ENCODE data around the gene LIX1.
A peak's percentile ranks its signal among the peaks of the same experiment; 100 is the strongest.

Gene LIX1

DNA sequence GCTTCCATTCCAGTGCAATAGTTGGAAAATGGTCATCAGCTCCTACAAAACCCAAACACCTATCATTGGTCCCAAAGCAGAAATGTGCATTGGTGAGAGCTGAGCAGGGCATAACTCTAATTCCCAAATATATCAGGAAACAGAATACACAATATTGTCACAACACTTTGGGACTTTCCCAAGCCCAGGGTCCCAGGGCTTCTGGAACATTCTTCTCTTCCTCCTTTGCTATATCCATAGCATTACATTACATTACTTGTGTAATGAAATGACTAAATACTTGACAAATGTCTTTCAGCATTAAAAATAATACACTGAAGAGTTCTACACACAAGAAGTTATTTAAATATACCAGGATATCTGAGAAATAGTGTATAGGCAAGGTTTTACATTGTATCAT, 45.6 kb downstream of the LIX1 start:
- TF ChIP-seq, protein P1, sequence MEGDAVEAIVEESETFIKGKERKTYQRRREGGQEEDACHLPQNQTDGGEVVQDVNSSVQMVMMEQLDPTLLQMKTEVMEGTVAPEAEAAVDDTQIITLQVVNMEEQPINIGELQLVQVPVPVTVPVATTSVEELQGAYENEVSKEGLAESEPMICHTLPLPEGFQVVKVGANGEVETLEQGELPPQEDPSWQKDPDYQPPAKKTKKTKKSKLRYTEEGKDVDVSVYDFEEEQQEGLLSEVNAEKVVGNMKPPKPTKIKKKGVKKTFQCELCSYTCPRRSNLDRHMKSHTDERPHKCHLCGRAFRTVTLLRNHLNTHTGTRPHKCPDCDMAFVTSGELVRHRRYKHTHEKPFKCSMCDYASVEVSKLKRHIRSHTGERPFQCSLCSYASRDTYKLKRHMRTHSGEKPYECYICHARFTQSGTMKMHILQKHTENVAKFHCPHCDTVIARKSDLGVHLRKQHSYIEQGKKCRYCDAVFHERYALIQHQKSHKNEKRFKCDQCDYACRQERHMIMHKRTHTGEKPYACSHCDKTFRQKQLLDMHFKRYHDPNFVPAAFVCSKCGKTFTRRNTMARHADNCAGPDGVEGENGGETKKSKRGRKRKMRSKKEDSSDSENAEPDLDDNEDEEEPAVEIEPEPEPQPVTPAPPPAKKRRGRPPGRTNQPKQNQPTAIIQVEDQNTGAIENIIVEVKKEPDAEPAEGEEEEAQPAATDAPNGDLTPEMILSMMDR (conservative IDR thresholded peaks at IDR 0.05; ENCODE audit: low read depth, low read length), result no peak
- no peak overlapping the region for H3K4me3 ChIP-seq (ENCODE audit: low read depth, low read length)
- no peak for DNase-seq (ENCODE audit: low read depth)

DNA sequence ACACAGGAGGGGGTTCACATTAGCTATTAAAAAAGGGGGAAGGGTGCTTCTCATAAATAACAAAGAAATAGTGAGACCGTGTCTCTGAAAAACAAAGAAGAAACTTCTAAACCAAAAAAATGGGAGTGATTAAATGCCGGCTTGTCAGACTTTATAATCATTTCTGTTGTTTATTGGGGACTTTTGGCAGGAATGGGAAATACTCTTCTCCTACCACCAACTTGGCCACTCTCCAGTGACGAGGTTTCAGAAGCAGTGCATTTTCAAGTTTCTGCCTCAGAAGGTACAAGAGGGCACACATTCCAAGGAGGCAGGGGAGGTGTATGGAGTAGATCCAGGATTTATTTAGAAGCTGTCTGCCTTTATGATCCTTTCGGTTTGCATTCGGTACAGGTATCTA, 46.2 kb downstream of the LIX1 start:
- peak; percentile 47 for DNase-seq (ENCODE audit: low read depth)
- TF ChIP-seq, protein P1 (conservative IDR thresholded peaks at IDR 0.05; ENCODE audit: low read depth, low read length), result no peak
- H3K4me3 ChIP-seq (ENCODE audit: low read depth, low read length), result no peak overlapping the region

DNA sequence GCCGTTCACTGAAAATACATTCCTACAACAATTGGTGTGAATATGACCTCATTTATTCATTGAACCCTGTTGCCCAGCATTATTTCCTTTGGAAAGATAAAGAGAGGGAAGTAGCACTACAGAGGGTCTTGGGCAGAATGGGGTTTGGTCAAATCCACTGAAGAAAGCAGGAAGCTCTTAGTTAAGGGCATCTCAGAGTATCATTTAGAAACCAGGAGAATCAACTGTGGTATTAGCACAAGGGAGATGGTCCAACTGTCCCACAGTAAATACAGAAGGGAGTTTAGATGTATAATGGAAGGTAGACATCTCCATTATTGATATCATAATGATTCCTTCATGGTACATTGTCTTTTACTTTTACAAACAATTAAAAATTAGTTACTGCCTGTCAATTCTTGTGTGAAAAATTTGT, 47.1 kb downstream of the LIX1 start:
- TF ChIP-seq, protein P1 (conservative IDR thresholded peaks at IDR 0.05; ENCODE audit: low read depth, low read length), result no peak
- H3K4me3 ChIP-seq (ENCODE audit: low read depth, low read length), result no peak overlapping the region
- no peak for DNase-seq (ENCODE audit: low read depth)

DNA sequence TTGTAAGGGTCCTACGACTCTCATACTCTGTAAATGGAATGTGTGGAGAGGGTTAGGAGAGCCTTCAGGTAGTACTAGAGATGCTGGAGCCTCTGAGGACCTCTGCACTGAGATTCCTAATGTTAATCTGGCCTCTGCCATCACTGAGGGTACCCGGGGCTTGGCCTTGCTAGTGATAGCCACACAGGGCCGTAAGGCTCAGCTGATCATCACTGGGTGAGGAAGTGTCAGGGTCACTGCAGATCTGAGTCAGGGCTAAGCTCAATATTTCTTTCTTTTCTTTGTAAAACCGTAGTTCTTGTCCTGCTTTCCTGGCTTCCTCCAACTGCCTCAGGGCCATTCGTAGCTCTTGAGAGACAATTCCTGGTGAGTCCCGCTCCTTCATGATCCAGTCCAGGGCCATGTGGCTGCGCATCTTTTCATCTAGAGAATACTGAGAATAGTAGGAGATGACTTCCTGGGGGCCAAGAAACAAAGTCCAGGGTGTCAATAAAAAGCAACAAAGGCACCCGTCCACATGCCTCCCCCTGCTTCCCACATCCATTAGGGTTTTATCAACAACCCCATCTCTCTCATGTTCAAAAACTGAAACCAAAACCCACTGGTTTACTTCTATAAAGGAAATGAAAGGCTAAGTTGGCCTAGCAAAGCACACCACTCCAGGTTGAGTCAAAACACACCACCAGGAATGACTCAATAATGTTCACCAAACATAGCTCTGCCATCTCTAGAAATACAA, 47.7 kb downstream of the LIX1 start:
- DNase-seq (ENCODE audit: low read depth), result no peak

DNA sequence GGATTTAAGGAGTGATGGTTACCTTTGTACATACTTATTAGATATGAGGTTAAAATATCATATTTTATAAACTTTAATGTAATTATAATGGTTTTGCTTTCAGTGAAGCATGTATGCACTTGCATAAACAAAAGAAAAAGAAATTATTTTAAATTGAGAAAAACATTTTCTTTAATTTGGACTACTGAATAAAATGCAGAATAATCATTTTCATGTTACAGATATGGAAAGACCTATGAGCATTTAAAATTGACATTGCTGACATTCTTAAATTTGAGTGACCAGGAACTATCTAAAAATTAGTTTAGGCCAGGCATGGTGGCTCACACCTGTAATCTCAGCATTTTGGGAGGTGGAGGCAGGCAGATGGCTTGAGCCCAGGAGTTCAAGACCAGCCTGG, 49.2 kb downstream of the LIX1 start:
- DNase-seq (ENCODE audit: low read depth), result no peak
- no peak overlapping the region for H3K4me3 ChIP-seq (ENCODE audit: low read depth, low read length)
- TF ChIP-seq, protein P1 (conservative IDR thresholded peaks at IDR 0.05; ENCODE audit: low read depth, low read length), result no peak

More for the DNA sequence above, 47.7 kb downstream of the LIX1 start:
- H3K4me3 ChIP-seq (ENCODE audit: low read depth, low read length), result no peak overlapping the region
- TF ChIP-seq, protein P1 (conservative IDR thresholded peaks at IDR 0.05; ENCODE audit: low read depth, low read length), result no peak

DNA sequence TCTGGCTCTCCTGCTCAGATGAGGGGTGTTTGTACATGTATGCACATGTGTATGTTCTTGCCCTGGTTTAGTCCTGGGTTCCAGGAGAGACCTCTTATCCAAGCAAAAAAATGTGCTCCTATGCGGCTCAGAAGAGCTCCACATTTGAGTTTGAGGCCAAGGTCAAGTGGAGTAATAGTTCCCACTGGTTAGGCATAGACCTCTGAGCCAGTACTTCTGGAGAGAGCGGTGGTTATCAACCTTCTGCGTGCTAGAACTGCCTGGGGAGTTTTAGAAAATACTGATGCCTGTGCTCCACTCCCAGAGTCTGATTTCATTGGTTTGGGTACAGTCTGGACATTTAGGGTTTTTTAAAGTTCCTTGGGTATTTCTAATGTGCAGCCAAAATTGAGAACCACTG, 51.5 kb downstream of the LIX1 start:
- TF ChIP-seq, protein P1 (conservative IDR thresholded peaks at IDR 0.05; ENCODE audit: low read depth, low read length), result no peak
- DNase-seq (ENCODE audit: low read depth), result no peak
- H3K4me3 ChIP-seq (ENCODE audit: low read depth, low read length), result no peak overlapping the region
